H1 (cell line): ENCODE measurements around the gene MAGI2. TPM values are rescaled to one million over a fixed set of nuclear protein-coding genes. Genes with fewer than 3 reads are reported as not detected.

Source experiments
- CTCF ChIA-PET: fragments of 300-600 bp; sonication (Branson Sonifier 250); formaldehyde crosslinking; loops from one replicate; lab custom pipeline; 2021; ENCODE audit not compliant: partially characterized antibody; lab: Charles Lee
- POLR2A ChIA-PET: fragments of 300-600 bp; sonication (Branson Sonifier 250); formaldehyde crosslinking; loops from one replicate; lab custom pipeline; 2021; ENCODE audit warnings: inconsistent platforms; ENCODE audit not compliant: partially characterized antibody; lab: Charles Lee
- DNase-seq, 2 experiments: peaks; one replicate each; pipeline versions ENCODE4 v3.0.0 to v3.0.0-alpha.2; 2010 to 2022; ENCODE audit warnings: low spot score in 2 of 2, low read depth in 1 of 2, mixed read lengths in 1 of 2
- FAIRE-seq: peaks from 2 replicates; lab custom pipeline; 2011; peaks lifted over from hg19 to GRCh38; lab: Jason Lieb, UNC
- H2AFZ ChIP-seq: 2 replicates; pipeline ENCODE4 v1.8.1; 2012; ENCODE audit warnings: low read length, inconsistent platforms
- H2AK5ac ChIP-seq: 2 replicates; pipeline ENCODE4 v1.6.1; 2013; ENCODE audit warnings: low read depth, low read length
- H2BK120ac ChIP-seq: replicated peaks from 2 replicates; pipeline ENCODE3; 2013; ENCODE audit warnings: low read depth, low read length, inconsistent platforms
- H2BK12ac ChIP-seq: 2 replicates; pipeline ENCODE4 v1.6.1; 2013; ENCODE audit warnings: low read depth, low read length
- H2BK15ac ChIP-seq: 2 replicates; pipeline ENCODE4 v1.6.1; 2013; ENCODE audit warnings: low read length
- H2BK20ac ChIP-seq: 2 replicates; pipeline ENCODE4 v1.6.1; 2013; ENCODE audit warnings: low read length
- H2BK5ac ChIP-seq: 2 replicates; pipeline ENCODE4 v1.6.1; 2013; ENCODE audit warnings: low read depth, low read length
- H3K14ac ChIP-seq: 2 replicates; pipeline ENCODE4 v1.6.1; 2013; ENCODE audit warnings: inconsistent platforms; ENCODE audit not compliant: insufficient read length
- H3K18ac ChIP-seq: 2 replicates; pipeline ENCODE4 v1.6.1; 2013; ENCODE audit warnings: low read length; ENCODE audit errors: extremely low read depth
- H3K23ac ChIP-seq: 2 replicates; pipeline ENCODE4 v1.6.1; 2013; ENCODE audit warnings: inconsistent platforms; ENCODE audit not compliant: insufficient read length
- H3K23me2 ChIP-seq: 2 replicates; pipeline ENCODE4 v1.6.1; 2013; ENCODE audit warnings: low read depth, low read length
- H3K27ac ChIP-seq: 2 replicates; pipeline ENCODE4 v1.6.1; 2011; ENCODE audit warnings: low read depth, low read length, inconsistent platforms
- H3K27me3 ChIP-seq, 4 experiments: replicated peaks in 1 of 4; 1 replicate in 1 of 4; 2 replicates in 3 of 4; pipeline versions ENCODE4 v1.6.1 to v1.8.1; 2011 to 2013; ENCODE audit warnings: low read length in 3 of 4, mild to moderate bottlenecking in 3 of 4, inconsistent platforms in 2 of 4, mixed read lengths in 2 of 4, moderate library complexity in 1 of 4; ENCODE audit not compliant: control insufficient read depth in 3 of 4, insufficient read depth in 3 of 4; ENCODE audit errors: extremely low read depth in 1 of 4
- H3K36me3 ChIP-seq, 4 experiments: 2 replicates each; pipeline versions ENCODE4 v1.6.1 to v1.8.1; 2011 to 2013; ENCODE audit warnings: mild to moderate bottlenecking in 4 of 4, low read length in 3 of 4, moderate library complexity in 2 of 4, control low read depth in 1 of 4, inconsistent platforms in 1 of 4; ENCODE audit not compliant: insufficient read depth in 4 of 4, control insufficient read depth in 2 of 4
- H3K4ac ChIP-seq: replicated peaks from 2 replicates; pipeline ENCODE3; 2013; ENCODE audit warnings: low read length, low read depth, mixed read lengths, inconsistent platforms; ENCODE audit not compliant: insufficient read length
- H3K4me1 ChIP-seq, 4 experiments: replicated peaks in 1 of 4; 1 replicate in 1 of 4; 2 replicates in 3 of 4; pipeline versions ENCODE4 v1.6.1 to v1.8.1; 2011 to 2013; ENCODE audit warnings: low read length in 3 of 4, inconsistent platforms in 2 of 4, mixed read lengths in 1 of 4; ENCODE audit not compliant: insufficient read depth in 4 of 4, control insufficient read depth in 3 of 4
- H3K4me2 ChIP-seq, 2 experiments: 2 replicates each; pipeline versions ENCODE4 v1.6.1 to v1.8.1; 2011 to 2013; ENCODE audit warnings: low read depth in 2 of 2, low read length in 2 of 2, control low read depth in 1 of 2, inconsistent platforms in 1 of 2, mild to moderate bottlenecking in 1 of 2; ENCODE audit not compliant: insufficient read depth in 1 of 2
- H3K4me3 ChIP-seq, 4 experiments: fragments of 200-600, 300-600 bp in 1 of 4; sonication (generic), shearing (Covaris generic), sonication (Bioruptor Twin) in 1 of 4; 2 replicates each; pipeline versions ENCODE4 v1.5.1 to v1.8.1; 2011 to 2016; ENCODE audit warnings: low read length in 4 of 4, low read depth in 3 of 4, control low read depth in 2 of 4, inconsistent platforms in 2 of 4, mild to moderate bottlenecking in 2 of 4, mixed read lengths in 1 of 4, moderate library complexity in 1 of 4; ENCODE audit not compliant: insufficient read depth in 2 of 4; ENCODE audit errors: extremely low read depth in 1 of 4
- H3K56ac ChIP-seq: replicated peaks from 2 replicates; pipeline ENCODE3; 2013; ENCODE audit warnings: low read depth, mild to moderate bottlenecking, mixed read lengths, low read length, inconsistent platforms; ENCODE audit not compliant: insufficient read length
- H3K79me1 ChIP-seq: 2 replicates; pipeline ENCODE4 v1.6.1; 2013; ENCODE audit warnings: low read depth, low read length, control low read depth
- H3K79me2 ChIP-seq, 2 experiments: 2 replicates each; pipeline versions ENCODE4 v1.6.1 to v1.8.1; 2012 to 2013; ENCODE audit warnings: low read length in 2 of 2, mild to moderate bottlenecking in 2 of 2, inconsistent platforms in 1 of 2; ENCODE audit not compliant: insufficient read depth in 2 of 2, control insufficient read depth in 1 of 2
- H3K9ac ChIP-seq, 4 experiments: replicated peaks in 1 of 4; 1 replicate in 1 of 4; 2 replicates in 3 of 4; pipeline versions ENCODE4 v1.6.1 to v1.8.1; 2011 to 2013; ENCODE audit warnings: low read depth in 3 of 4, low read length in 3 of 4, control low read depth in 2 of 4, mild to moderate bottlenecking in 2 of 4, moderate library complexity in 2 of 4, inconsistent platforms in 1 of 4; ENCODE audit errors: extremely low read depth in 1 of 4
- H3K9me3 ChIP-seq, 2 experiments: 2 replicates each; pipeline versions ENCODE4 v1.6.1 to v1.8.1; 2012 to 2013; ENCODE audit warnings: mild to moderate bottlenecking in 2 of 2, moderate library complexity in 2 of 2, control low read depth in 1 of 2, inconsistent platforms in 1 of 2, low read depth in 1 of 2, low read length in 1 of 2, mixed read lengths in 1 of 2; ENCODE audit not compliant: insufficient read depth in 2 of 2
- H4K20me1 ChIP-seq, 2 experiments: replicated peaks in 1 of 2; 2 replicates each; pipeline versions ENCODE3 to v1.8.1; 2011 to 2013; ENCODE audit warnings: inconsistent platforms in 2 of 2, low read length in 2 of 2, mild to moderate bottlenecking in 1 of 2; ENCODE audit not compliant: insufficient read depth in 2 of 2, control insufficient read depth in 1 of 2
- H4K5ac ChIP-seq: 2 replicates; pipeline ENCODE4 v1.6.1; 2013; ENCODE audit warnings: low read length, low read depth, mixed read lengths, inconsistent platforms; ENCODE audit not compliant: insufficient read length
- H4K8ac ChIP-seq: 2 replicates; pipeline ENCODE4 v1.8.0; 2013; ENCODE audit warnings: mild to moderate bottlenecking, moderate library complexity, low read length, inconsistent platforms; ENCODE audit not compliant: insufficient read depth; ENCODE audit errors: extremely low read depth
- H4K91ac ChIP-seq: replicated peaks from 2 replicates; pipeline ENCODE3; 2013; ENCODE audit warnings: low read length, mixed read lengths, inconsistent platforms; ENCODE audit not compliant: insufficient read length
- CBX5 ChIP-seq: fragments of 300-800, 300-1000 bp; sonication (generic); IDR thresholded peaks from 2 replicates; pipeline ENCODE4 v1.7.1; 2016; ENCODE audit warnings: antibody characterized with exemption, low read length, low read depth
- CEBPB ChIP-seq: IDR thresholded peaks from 2 replicates; pipeline ENCODE4 v1.6.1; 2012; ENCODE audit warnings: low read depth, low read length
- FOSL1 ChIP-seq: IDR thresholded peaks from 2 replicates; pipeline ENCODE4 v1.6.1; 2011; ENCODE audit warnings: mild to moderate bottlenecking, low read depth, low read length, moderate library complexity; ENCODE audit not compliant: insufficient read depth
- HDAC2 ChIP-seq, 2 experiments: fragments of 300-600 bp in 1 of 2; sonication (generic) in 1 of 2; IDR thresholded peaks; 2 replicates each; pipeline ENCODE4 v1.6.1; 2011 to 2012; ENCODE audit warnings: low read depth in 2 of 2, low read length in 2 of 2, mild to moderate bottlenecking in 2 of 2, moderate library complexity in 2 of 2, borderline replicate concordance in 1 of 2, inconsistent platforms in 1 of 2
- HDAC6 ChIP-seq: IDR thresholded peaks from one replicate; pipeline ENCODE4 v1.7.1; 2012; ENCODE audit warnings: low read depth, mild to moderate bottlenecking, inconsistent platforms, low read length, moderate library complexity
- KDM1A ChIP-seq: fragments of 200-600, 300-600 bp; sonication (generic); IDR thresholded peaks from 2 replicates; pipeline ENCODE4 v1.7.1; 2016; ENCODE audit warnings: mild to moderate bottlenecking, low read length, borderline replicate concordance
- KDM5A ChIP-seq: fragments of 200-600 bp; IDR thresholded peaks from 2 replicates; pipeline ENCODE4 v1.7.1; 2012; ENCODE audit warnings: mild to moderate bottlenecking, low read length, inconsistent platforms, mixed read lengths
- MAFK ChIP-seq: IDR thresholded peaks from 2 replicates; pipeline ENCODE4 v1.6.1; 2012; ENCODE audit warnings: low read depth, mild to moderate bottlenecking, improper control_type of control experiment, low read length
- NRF1 ChIP-seq: IDR thresholded peaks from 2 replicates; pipeline ENCODE4 v1.6.1; 2011; ENCODE audit warnings: mild to moderate bottlenecking, low read depth, low read length, improper control_type of control experiment
- POLR2AphosphoS5 ChIP-seq: IDR thresholded peaks from 2 replicates; pipeline ENCODE4 v1.6.1; 2011; ENCODE audit warnings: low read depth, low read length
- RBBP5 ChIP-seq: IDR thresholded peaks from 2 replicates; pipeline ENCODE4 v1.7.1; 2012; ENCODE audit warnings: low read depth, mild to moderate bottlenecking, inconsistent platforms, low read length, moderate library complexity, borderline replicate concordance
- RXRA ChIP-seq: IDR thresholded peaks from 2 replicates; pipeline ENCODE4 v1.6.1; 2011; ENCODE audit warnings: low read depth, mild to moderate bottlenecking, low read length, moderate library complexity; ENCODE audit not compliant: insufficient read depth
- SIN3A ChIP-seq, 2 experiments: IDR thresholded peaks in 1 of 2; conservative IDR thresholded peaks in 1 of 2; 2 replicates each; pipeline ENCODE4 v1.6.1; 2011 to 2012; ENCODE audit warnings: low read length in 2 of 2, improper control_type of control experiment in 1 of 2, low read depth in 1 of 2, mild to moderate bottlenecking in 1 of 2
- SIRT6 ChIP-seq: IDR thresholded peaks from one replicate; pipeline ENCODE4 v1.7.1; 2012; ENCODE audit warnings: low read length, inconsistent platforms
- ZNF274 ChIP-seq: IDR thresholded peaks from 2 replicates; pipeline ENCODE4 v1.7.0; 2012; ENCODE audit warnings: low read length, borderline replicate concordance; ENCODE audit errors: extremely low read depth
- WGBS, 2 experiments: shearing (Covaris generic) in 1 of 2; methylation state at CpG; one replicate each; pipeline versions ENCODE4 v1.1.6 to v1.1.7; 2013 to 2015; ENCODE audit warnings: low lambda C conversion rate in 2 of 2, mixed read lengths in 2 of 2, inconsistent platforms in 1 of 2, low coverage in 1 of 2, missing lambda C conversion rate in 1 of 2; ENCODE audit not compliant: insufficient replicate concordance in 2 of 2, insufficient coverage in 1 of 2, insufficient read length in 1 of 2; ENCODE audit errors: extremely low coverage in 1 of 2, missing lambda C conversion rate in 1 of 2; 5-methylcytosine and 5-hydroxymethylcytosine counted together
- polyA plus RNA-seq, 7 experiments: library from polyadenylated mRNA; depleted of rRNA in 3 of 7; stranded (reverse) in 5 of 7; unstranded in 2 of 7; fragments of >200 nt in 5 of 7; fragments of 200-250 nt in 2 of 7; gene quantifications; 1 replicate in 5 of 7; 2 replicates in 1 of 7; 4 replicates in 1 of 7; pipeline versions ENCODE4 v1.2.1 to v1.2.3, GENCODE V29; 2011 to 2013; ENCODE audit warnings: missing spikeins in 2 of 7, mixed read lengths in 2 of 7
- total RNA-seq: library from RNA; stranded (reverse); fragmentation: NEBNext Ultra II Directional; extraction: Animal tissue kit (Norgen Biotek cat#: 25700); gene quantifications from 2 replicates; pipeline ENCODE4 v1.2.1, GENCODE V29; 2021

MAGI2 gene
- total and polyA plus RNA-seq, 2 of the 8 experiments (the other 6 are each of a cell fraction or from before 2014, with no cell fraction given), result 6.0 to 27.3 TPM

GRCh38 chr7:79036356-79036755, 417.1 kb downstream of the MAGI2 start:
- H3K79me2 ChIP-seq, result no peaks in the 10 kb centered on the region
- no peak overlapping the region for H2BK20ac ChIP-seq
- no peak overlapping the region for H3K4me3 ChIP-seq
- H3K9ac ChIP-seq, result no peak overlapping the region
- no peak overlapping the region for H3K14ac ChIP-seq
- H3K27me3 ChIP-seq, result no peaks in the 10 kb centered on the region
- no peaks in the 10 kb centered on the region for H3K4me1 ChIP-seq
- DNase-seq, result no peak
- no peak overlapping the region for H3K56ac ChIP-seq
- H3K23ac ChIP-seq, result no peak overlapping the region
- no peak overlapping the region for H2AFZ ChIP-seq
- H4K91ac ChIP-seq, result no peak overlapping the region
- H3K23me2 ChIP-seq, result no peaks in the 10 kb centered on the region
- no peak for FAIRE-seq
- H2AK5ac ChIP-seq, result no peak overlapping the region
- no peak overlapping the region for H4K8ac ChIP-seq
- WGBS, 2 experiments, result 92% methylated on average over 2 of the region's 2 CpGs; no CpG with 5 or more reads in 1 of the 2 experiments
- no peaks in the 10 kb centered on the region for H4K20me1 ChIP-seq
- H3K36me3 ChIP-seq, result no peaks in the 10 kb centered on the region
- CTCF ChIA-PET, result interaction anchor here (1.1 kb wide), 1 partner anchor 18 kb away, joined by 3 read pairs; no protein-coding TSS in a partner anchor
- no peak overlapping the region for H3K4me2 ChIP-seq
- H4K5ac ChIP-seq, result no peak overlapping the region
- no peak overlapping the region for H2BK5ac ChIP-seq
- no peak overlapping the region for H2BK120ac ChIP-seq
- no peak overlapping the region for H2BK15ac ChIP-seq
- H3K9me3 ChIP-seq, result no peaks in the 10 kb centered on the region
- POLR2A ChIA-PET, result no interaction called here
- no peak overlapping the region for H3K27ac ChIP-seq
- no peak overlapping the region for H3K18ac ChIP-seq
- no peaks in the 10 kb centered on the region for H3K79me1 ChIP-seq
- H3K4ac ChIP-seq, result no peak overlapping the region
- H2BK12ac ChIP-seq, result no peak overlapping the region
- no peak for TF ChIP-seq MAFK
- no peak for TF ChIP-seq KDM5A
- no peak for TF ChIP-seq CBX5
- no peak for TF ChIP-seq RXRA
- no peak for TF ChIP-seq NRF1
- TF ChIP-seq SIRT6, result no peak
- no peak for TF ChIP-seq KDM1A
- TF ChIP-seq HDAC6, result no peak
- TF ChIP-seq ZNF274, result no peak
- no peak for TF ChIP-seq POLR2AphosphoS5
- TF ChIP-seq FOSL1, result no peak
- TF ChIP-seq CEBPB, result no peak
- no peak for TF ChIP-seq HDAC2 (IDR thresholded peaks at IDR 0.05; ENCODE audit: borderline replicate concordance in 1 of 2, low read depth in 2 of 2, low read length in 2 of 2)
- TF ChIP-seq SIN3A (conservative IDR thresholded peaks at IDR 0.05 in 1 of 2, IDR thresholded peaks at IDR 0.05 in 1 of 2; ENCODE audit: low read depth in 1 of 2, low read length in 2 of 2), result no peak
- TF ChIP-seq RBBP5, result no peak
